ENCODE results near the gene TMEM74B. TPM values are rescaled to one million over a fixed set of nuclear protein-coding genes. Genes with fewer than 3 reads are reported as not detected.
"Not testable (repeated sequence)": the region's sequence is repeated elsewhere in the genome, so short reads cannot be mapped to it uniquely, and the experiment has no call there.

Gene TMEM74B
- total RNA-seq, 1 experiment from 2014 or later: 6.3 TPM

DNA sequence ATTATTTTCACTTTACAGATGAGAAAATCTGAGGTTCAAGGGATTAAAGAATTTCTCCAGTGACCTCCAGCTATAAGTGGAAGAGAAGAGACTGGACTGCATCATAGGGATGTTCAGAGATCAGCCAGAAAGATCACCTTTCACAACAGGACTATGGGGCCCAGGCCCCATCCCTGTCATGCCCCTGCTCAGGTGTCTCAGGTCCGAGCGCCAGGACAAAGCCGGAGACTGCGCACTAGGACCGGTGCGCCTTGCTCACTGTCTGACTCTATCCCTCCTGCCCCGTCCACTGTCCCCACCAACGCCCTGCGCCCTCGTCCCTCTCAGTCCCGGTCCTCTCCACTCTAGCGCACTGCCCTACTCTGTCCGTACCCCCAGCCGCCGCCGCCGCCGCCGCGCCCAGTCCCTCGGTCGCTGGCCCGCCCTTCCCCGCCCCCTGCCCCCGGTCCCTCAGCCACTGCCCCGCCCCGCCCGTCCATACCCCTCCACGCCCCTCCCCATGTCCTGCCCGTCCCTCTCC lies 40.5 kb upstream of the TMEM74B start:
- Histone ChIP-seq H4K20me1 (ENCODE audit: low read length) (no peaks in the 10 kb centered on the region), H2AFZ (ENCODE audit: low read length) (peak overlapping the region; percentile 87), H3K4me2 (ENCODE audit: low read length) (peak overlapping the region; percentile 88), H3K27me3 (ENCODE audit: low read length) (0 out of 2 replicates have a peak, but pooled peaks cover 5% of the 10 kb centered on the region), H3K27ac (ENCODE audit: low read length) (no peak overlapping the region), H3F3A (ENCODE audit: low read length, unreplicated experiment) (no peaks in the 10 kb centered on the region), H3K9ac (ENCODE audit: low read length) (peak overlapping the region; percentile 15), H3K9me2 (replicated peaks; ENCODE audit: low read length) (no peaks in the 10 kb centered on the region), H3K79me2 (ENCODE audit: low read length) (no peaks in the 10 kb centered on the region), H3K36me3 (ENCODE audit: low read depth, low read length) (no peaks in the 10 kb centered on the region), H3K4me3 (ENCODE audit: low read length) (peak overlapping the region; percentile 76), H3K9me3 (ENCODE audit: low read length) (no peaks in the 10 kb centered on the region), H3K4me1 (ENCODE audit: insufficient read depth, low read length) (no peaks in the 10 kb centered on the region)
- DNase-seq (peak; percentile 41), ATAC-seq (peak; percentile 84)
- no TSS peak for BruUV-seq (replicated peaks)
- TF ChIP-seq EZH2phosphoT487 (IDR thresholded peaks at IDR 0.05; ENCODE audit: borderline replicate concordance, low read length) (no peak), EZH2 (IDR thresholded peaks at IDR 0.05; ENCODE audit: low read length, unreplicated experiment) (no peak)
- TF ChIP-seq, protein P1, sequence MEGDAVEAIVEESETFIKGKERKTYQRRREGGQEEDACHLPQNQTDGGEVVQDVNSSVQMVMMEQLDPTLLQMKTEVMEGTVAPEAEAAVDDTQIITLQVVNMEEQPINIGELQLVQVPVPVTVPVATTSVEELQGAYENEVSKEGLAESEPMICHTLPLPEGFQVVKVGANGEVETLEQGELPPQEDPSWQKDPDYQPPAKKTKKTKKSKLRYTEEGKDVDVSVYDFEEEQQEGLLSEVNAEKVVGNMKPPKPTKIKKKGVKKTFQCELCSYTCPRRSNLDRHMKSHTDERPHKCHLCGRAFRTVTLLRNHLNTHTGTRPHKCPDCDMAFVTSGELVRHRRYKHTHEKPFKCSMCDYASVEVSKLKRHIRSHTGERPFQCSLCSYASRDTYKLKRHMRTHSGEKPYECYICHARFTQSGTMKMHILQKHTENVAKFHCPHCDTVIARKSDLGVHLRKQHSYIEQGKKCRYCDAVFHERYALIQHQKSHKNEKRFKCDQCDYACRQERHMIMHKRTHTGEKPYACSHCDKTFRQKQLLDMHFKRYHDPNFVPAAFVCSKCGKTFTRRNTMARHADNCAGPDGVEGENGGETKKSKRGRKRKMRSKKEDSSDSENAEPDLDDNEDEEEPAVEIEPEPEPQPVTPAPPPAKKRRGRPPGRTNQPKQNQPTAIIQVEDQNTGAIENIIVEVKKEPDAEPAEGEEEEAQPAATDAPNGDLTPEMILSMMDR (conservative IDR thresholded peaks at IDR 0.05; ENCODE audit: low read depth, low read length): no peak
- intact Hi-C loops (cut with micrococcal nuclease): no loop called here
- ChIA-PET CTCF (interaction anchor here (0.7 kb wide), 1 partner anchor 12 kb away, joined by 3 read pairs; no protein-coding TSS in a partner anchor), POLR2A (ENCODE audit: unreplicated experiment) (no interaction called here)

DNA sequence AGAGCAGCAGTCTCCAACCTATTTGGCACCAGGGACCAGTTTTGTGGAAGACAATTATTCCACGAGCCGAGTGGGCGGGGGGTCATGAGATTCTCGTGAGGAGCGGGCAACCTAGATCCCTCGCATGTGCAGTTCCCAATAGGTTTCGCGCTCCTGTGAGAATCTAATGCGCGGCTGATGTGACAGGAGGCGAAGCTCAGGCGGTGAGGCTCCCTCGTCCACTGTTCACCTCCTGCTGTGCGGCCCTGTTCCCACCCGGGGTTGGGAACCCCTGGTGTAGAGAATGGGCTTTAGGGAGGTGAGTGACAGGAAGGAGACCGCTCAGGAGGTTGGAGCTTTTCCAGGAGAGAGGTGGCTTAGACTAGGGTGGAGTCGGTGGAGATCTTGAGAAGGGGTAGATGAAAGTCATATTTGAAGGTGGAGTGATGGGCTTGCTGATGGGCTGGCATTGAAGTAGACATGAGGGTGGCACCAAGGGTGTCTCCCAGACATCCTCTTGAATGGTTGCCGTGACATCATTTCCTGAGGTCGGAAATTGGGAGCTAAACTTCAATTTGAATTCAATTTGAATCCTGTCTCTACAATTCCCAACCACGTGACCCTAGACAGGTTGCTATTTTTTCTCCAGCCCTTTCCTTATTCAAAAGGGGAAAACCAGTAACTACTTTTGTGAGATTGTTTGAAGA lies 39.6 kb upstream of the TMEM74B start:
- Histone ChIP-seq H3K4me3 (ENCODE audit: low read length) (no peak overlapping the region), H3K36me3 (ENCODE audit: low read depth, low read length) (no peaks in the 10 kb centered on the region), H3K9me2 (replicated peaks; ENCODE audit: low read length) (no peaks in the 10 kb centered on the region), H3K9ac (ENCODE audit: low read length) (no peak overlapping the region), H3F3A (ENCODE audit: low read length, unreplicated experiment) (no peaks in the 10 kb centered on the region), H2AFZ (ENCODE audit: low read length) (no peak overlapping the region), H3K27ac (ENCODE audit: low read length) (no peak overlapping the region), H3K79me2 (ENCODE audit: low read length) (no peaks in the 10 kb centered on the region), H3K4me2 (ENCODE audit: low read length) (no peak overlapping the region), H3K4me1 (ENCODE audit: insufficient read depth, low read length) (no peaks in the 10 kb centered on the region), H3K27me3 (ENCODE audit: low read length) (no peaks in the 10 kb centered on the region), H3K9me3 (ENCODE audit: low read length) (no peaks in the 10 kb centered on the region), H4K20me1 (ENCODE audit: low read length) (no peaks in the 10 kb centered on the region)
- no peak for ATAC-seq
- ChIA-PET POLR2A (ENCODE audit: unreplicated experiment) (no interaction called here), CTCF (interaction anchor here (0.7 kb wide), 1 partner anchor 11 kb away, joined by 3 read pairs; no protein-coding TSS in a partner anchor)
- DNase-seq: no peak
- intact Hi-C loops (cut with micrococcal nuclease): no loop called here
- no peak for TF ChIP-seq EZH2phosphoT487 (IDR thresholded peaks at IDR 0.05; ENCODE audit: borderline replicate concordance, low read length)
- no peak for TF ChIP-seq EZH2 (IDR thresholded peaks at IDR 0.05; ENCODE audit: low read length, unreplicated experiment)
- TF ChIP-seq, protein P1 (conservative IDR thresholded peaks at IDR 0.05; ENCODE audit: low read depth, low read length): no peak
- no TSS peak for BruUV-seq (replicated peaks)

GRCh38 chr20:1222750-1223149 lies 38.0 kb upstream of the TMEM74B start:
- H3K9ac ChIP-seq (ENCODE audit: low read length); H3K27ac ChIP-seq (ENCODE audit: low read length); H2AFZ ChIP-seq (ENCODE audit: low read length); CTCF ChIA-PET; H3K9me3 ChIP-seq (ENCODE audit: low read length); H3K4me2 ChIP-seq (ENCODE audit: low read length); H3K4me3 ChIP-seq (ENCODE audit: low read length); H4K20me1 ChIP-seq (ENCODE audit: low read length); H3K79me2 ChIP-seq (ENCODE audit: low read length); H3K4me1 ChIP-seq (ENCODE audit: insufficient read depth, low read length); DNase-seq; BruUV-seq (replicated peaks); POLR2A ChIA-PET (ENCODE audit: unreplicated experiment); H3F3A ChIP-seq (ENCODE audit: low read length, unreplicated experiment); H3K36me3 ChIP-seq (ENCODE audit: low read depth, low read length); ATAC-seq; intact Hi-C loops (cut with micrococcal nuclease); H3K9me2 ChIP-seq (replicated peaks; ENCODE audit: low read length); H3K27me3 ChIP-seq (ENCODE audit: low read length): not testable (repeated sequence)

DNA sequence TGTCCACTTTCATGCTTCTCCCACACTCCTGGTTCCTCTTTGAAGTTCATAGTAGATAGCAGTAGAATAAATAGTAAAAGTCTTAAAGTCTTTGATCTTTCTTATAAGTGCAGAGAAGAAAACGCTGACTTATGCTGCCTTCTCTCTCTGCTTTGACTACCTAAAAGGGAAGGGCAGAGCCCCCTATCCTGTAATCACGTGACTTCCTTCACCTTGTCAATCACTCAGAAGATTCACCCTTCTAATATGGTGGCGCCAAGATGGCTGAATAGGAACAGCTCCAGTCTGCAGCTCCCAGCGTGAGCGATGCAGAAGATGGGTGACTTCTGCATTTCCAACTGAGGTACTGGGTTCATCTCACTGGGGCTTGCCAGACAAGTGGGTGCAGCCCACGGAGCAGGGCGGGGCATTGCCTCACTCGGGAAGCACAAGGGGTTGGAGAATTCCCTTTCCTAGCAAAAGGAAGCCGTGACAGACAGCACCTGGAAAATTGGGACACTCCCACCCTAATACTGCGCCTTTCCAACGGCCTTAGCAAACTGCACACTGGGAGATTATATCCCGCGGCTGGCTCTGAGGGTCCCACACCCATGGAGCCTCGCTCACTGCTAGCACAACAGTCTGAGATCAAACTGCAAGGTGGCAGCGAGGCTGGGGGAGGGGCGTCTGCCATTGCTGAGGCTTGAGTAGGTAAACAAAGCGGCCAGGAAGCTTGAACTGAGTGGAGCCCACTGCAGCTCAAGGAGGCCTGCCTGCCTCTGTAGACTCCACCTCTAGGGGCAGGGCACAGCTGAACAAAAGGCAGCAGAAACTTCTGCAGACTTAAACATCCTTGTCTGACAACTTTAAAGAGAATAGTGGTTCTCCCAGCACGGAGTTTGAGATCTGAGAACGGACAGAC lies 32.0 kb upstream of the TMEM74B start:
- H3K9ac ChIP-seq (ENCODE audit: low read length); H4K20me1 ChIP-seq (ENCODE audit: low read length); intact Hi-C loops (cut with micrococcal nuclease); DNase-seq; H3F3A ChIP-seq (ENCODE audit: low read length, unreplicated experiment); H3K4me1 ChIP-seq (ENCODE audit: insufficient read depth, low read length); POLR2A ChIA-PET (ENCODE audit: unreplicated experiment); H3K4me3 ChIP-seq (ENCODE audit: low read length); BruUV-seq (replicated peaks); H3K27ac ChIP-seq (ENCODE audit: low read length); ATAC-seq; H3K9me3 ChIP-seq (ENCODE audit: low read length); H3K36me3 ChIP-seq (ENCODE audit: low read depth, low read length); H3K27me3 ChIP-seq (ENCODE audit: low read length); H3K79me2 ChIP-seq (ENCODE audit: low read length); H3K9me2 ChIP-seq (replicated peaks; ENCODE audit: low read length): not testable (repeated sequence)
- CTCF ChIA-PET: interaction anchor here (0.7 kb wide), 1 partner anchor 13 kb away, joined by 4 read pairs; the partner anchor contains the start of gene C20orf202
- H2AFZ ChIP-seq (ENCODE audit: low read length): 0 out of 2 replicates have a peak overlapping the region, but pooled peaks have one; percentile 57
- peak overlapping the region; percentile 56; the same call in 1 of the 2 replicates for H3K4me2 ChIP-seq (ENCODE audit: low read length)

Measured in PC-3 (cell line).